SKM-1 (cell line): ENCODE results near the gene ENOSF1.
"Not testable (repeated sequence)": the region's sequence is repeated elsewhere in the genome, so short reads cannot be mapped to it uniquely, and the experiment has no call there.

Experiments used
- DNase-seq: peaks from one replicate; lab custom pipeline; 2025; ENCODE audit not compliant: unreplicated experiment; lab: John Stamatoyannopoulos, UW

ENOSF1 gene, protein sequence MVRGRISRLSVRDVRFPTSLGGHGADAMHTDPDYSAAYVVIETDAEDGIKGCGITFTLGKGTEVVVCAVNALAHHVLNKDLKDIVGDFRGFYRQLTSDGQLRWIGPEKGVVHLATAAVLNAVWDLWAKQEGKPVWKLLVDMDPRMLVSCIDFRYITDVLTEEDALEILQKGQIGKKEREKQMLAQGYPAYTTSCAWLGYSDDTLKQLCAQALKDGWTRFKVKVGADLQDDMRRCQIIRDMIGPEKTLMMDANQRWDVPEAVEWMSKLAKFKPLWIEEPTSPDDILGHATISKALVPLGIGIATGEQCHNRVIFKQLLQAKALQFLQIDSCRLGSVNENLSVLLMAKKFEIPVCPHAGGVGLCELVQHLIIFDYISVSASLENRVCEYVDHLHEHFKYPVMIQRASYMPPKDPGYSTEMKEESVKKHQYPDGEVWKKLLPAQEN

DNA sequence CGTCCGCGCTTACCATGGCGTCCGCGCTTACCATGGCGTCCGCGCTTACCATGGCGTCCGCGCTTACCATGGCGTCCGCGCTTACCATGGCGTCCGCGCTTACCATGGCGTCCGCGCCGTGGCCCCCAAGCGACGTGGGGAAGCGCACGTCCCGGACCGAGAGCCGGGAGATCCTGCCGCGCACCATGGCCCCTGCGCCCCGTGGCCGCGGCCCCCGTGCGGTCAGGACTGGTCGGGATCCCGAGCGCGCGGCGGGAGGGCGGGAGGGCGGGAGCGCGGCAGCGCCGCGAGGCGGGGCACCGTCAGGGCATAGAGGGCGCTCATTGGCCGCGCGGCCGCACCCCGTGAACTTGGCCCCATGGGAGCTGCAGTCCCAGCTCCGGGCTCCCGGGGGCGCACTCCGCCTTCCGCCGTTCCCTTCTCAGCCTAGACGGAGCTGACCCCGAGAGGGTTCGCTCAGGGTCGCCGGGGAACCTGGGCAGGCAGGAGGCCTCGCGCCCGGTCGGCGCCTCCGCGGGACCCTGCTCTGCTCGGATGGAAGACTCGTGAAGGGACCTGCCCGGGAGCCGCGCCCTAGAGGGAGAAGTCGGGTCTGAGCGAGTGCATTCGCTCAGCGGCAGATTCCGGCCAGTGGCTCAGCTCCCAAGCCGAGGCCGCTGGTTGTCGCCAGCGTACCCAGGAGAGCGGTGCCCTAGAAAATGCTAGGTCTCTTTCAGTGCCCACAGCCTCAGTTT, at the start of gene ENOSF1:
Gene ENOSF1, minus strand, starts transcription at position 230 of the 734 bp plus-strand sequence. Its CDS starts 43 bp downstream, at position 187.
- peak; percentile 53 for DNase-seq

DNA sequence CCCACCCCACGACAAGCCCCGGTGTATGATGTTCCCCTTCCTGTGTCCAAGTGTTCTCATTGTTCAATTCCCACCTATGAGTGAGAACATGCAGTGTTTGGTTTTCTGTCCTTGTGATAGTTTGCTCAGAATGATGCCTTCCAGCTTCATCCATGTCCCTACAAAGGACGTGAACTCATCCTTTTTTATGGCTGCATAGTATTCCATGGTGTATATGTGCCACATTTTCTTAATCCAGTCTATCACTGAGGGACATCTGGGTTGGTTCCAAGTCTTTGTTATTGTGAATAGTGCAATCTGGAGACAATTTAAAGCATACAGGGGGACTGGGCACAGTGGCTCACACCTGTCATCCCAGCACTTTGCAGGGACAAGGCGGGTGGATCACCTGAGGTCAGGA, 47.4 kb upstream of the ENOSF1 start:
- DNase-seq, result not testable (repeated sequence)

DNA sequence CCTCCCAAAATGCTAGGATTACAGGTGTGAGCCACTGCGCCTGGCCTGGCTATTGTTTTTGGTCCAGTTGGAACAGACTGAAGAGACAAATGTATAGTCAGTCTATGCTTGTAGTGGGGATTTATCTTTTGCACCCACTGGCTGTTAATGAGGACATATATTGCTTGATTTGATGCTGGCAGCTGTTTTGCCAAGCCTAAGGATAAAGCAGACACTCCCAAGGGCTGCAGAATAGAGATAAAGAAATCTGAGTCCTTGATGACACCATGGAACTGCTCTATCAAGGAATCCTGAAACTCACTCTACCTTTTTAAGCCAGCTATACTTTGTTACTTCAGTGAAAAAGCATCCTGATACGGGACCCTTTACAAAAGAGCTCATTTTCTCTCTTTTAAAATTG, 43.1 kb upstream of the ENOSF1 start:
- DNase-seq, result no peak

DNA sequence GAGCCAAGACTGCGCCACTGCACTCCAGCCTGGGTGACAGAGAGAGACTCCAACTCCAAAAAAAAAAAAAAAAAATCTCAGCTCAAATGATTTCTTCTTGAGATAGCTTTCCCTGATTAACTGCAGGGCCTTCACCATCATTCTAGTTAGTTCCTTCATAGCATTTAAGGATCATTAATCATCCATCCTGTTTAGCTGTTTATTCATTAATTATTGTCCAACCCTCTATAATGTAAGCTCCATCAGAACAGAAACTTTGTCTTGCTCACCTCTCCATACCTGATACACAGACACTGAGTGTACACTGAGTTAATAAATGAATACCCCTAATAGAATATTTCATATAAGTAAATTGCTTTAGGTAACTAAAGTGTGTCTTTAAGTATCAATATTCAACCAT, 42.2 kb upstream of the ENOSF1 start:
- no peak for DNase-seq

DNA sequence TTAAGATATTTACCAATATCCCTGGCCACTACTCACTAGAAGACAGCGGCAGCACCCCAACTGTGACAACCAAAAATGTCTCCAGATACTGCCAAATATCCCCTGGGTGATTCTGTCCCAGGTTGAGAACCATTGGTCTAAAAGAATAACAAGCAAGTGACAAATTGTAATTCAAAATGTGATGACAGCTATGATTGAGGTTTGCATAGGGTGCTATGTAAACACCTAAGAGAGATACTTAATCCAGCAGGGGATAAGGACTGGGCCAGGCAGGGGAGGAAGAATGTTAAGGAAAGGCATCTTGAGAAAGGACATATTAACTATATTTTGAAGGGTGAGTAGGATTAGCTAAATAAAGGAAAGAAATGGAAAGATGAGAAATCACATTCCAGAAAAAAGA, 38.0 kb upstream of the ENOSF1 start:
- DNase-seq, result no peak

DNA sequence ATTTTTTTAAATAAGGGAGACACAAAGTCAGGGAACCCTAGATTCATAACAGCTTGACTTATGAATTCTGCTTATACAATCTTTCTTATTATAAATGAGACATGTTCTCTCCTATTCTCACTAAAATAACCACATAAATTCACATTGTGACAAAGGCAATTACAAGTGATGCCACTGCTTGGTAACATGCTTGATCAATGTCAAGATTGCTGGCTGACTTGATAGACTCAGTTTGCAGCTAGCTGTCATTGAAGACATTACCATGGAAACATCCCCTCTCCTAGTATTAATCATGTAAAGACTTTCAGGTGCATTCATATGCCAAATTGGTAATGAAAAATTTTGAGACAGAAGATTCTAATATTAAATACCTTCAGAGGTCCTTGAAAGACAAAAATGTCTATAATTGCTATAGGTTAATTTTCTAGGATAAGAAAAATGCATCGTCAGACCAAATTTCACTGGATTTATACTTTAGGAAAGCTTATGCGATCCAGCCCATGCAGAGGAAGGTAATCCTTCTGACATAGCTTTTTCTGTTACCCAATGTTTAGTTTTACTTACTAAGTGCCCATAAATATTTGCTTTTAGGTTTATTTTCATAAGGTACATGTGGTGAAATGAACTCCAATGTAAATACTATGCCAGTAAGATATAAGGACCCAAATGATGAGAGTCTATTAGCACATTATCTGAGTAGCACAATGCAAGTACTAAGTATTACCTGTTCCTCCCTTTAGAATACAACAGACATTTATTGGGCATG, 32.6 kb upstream of the ENOSF1 start:
- no peak for DNase-seq

DNA sequence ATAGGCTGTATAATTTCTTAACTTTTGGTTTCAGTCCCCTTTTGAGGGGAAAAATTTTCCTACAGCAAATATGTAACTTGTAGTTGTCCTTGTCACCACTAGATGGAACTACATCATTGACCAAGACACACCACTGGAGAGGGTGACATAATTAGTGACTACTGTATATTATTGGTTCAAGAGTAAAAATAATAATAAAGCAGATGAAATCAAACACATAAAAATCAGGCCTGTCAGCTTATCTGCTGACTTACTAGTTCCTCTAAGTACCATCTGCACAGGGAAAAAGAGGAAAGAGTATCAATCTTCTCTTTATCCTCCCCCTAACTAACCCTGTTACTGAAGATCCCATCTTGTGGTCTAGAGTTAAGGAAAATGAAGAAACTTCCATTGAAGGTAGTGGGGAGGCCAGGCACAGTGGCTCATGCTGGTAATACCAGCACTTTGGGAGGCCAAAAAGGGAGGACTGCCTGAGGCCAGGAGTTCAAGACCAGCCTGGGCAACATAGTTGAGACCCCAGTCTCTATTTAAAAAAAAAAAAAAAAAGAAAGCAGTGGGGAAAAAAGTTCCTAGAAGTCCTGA, 29.6 kb upstream of the ENOSF1 start:
- peak; percentile 39 for DNase-seq

DNA sequence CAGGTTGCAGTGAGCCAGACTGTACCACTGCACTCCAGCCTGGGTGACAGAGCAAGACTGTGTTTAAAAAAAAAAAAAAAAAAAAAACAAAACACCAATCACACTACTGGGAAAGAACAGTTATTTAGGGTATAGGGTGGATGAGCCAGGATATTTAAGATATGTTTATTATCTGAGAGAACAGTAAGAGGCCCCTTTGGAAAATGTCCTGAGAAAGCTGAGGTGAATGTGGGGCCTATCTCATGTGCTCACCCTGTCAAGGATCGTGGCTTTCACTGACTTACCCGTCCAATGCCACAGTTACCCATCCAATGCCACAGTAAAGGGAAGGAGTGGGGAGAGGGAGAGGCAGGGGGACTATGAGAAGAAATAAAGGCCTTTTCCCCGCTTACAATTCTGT, 19.9 kb upstream of the ENOSF1 start:
- DNase-seq, result no peak

DNA sequence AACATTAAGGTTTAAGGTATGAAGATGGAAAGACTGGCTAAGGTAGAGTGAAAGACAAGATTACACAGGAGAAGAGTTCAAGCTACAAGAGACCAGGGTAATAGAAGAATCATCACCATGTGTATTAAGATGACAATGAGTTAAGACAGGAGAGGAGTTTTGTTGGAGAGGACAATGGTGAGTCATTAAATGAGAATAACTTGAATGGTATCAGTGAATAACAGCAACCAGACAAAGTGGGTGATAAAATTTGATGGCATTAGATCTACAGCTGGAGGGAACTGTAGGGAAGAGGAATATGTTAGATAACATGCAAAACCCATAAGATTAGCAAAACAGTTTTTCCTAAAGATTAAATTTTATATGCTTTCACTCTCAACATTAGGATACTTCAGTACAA, 18.8 kb upstream of the ENOSF1 start:
- DNase-seq, result no peak

DNA sequence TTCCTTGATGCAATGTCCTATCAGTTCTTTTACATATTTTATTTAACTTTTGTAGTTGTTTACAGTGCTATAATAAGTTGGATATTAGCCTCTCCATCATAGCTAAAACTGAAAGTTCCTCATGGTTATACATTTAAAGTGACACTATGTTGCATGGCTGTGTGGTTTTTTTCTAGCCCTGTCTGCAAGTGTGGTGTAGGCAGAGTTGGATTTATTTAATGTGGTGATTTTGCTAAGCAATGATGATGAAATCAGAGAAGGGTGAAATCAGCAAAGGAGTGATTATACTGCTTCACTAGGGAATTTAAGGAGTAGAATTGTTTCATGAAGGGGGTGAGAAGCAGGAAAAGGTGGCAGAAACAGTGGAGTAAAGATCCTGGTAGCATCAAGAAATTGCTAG, 18.3 kb upstream of the ENOSF1 start:
- DNase-seq, result no peak

DNA sequence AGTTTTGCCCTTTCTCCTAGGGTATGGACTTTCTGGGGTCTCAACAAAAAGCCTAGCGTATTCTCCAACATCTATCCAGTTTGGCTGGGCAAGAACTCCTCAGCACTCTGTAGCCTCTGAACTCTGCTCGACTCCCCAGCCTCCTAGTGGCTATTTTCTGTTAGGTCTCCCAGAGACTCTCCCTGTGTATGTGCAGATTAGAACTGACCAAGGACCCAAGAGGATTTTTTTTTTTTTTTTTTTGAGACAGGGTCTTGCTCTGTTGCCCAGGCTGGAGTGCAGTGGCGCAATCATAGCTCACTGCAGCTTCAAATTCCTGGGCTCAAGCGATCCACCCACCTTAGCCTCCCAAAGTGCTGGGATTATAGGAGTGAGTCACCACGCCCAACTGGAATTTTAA, 17.7 kb upstream of the ENOSF1 start:
- DNase-seq, result not testable (repeated sequence)

DNA sequence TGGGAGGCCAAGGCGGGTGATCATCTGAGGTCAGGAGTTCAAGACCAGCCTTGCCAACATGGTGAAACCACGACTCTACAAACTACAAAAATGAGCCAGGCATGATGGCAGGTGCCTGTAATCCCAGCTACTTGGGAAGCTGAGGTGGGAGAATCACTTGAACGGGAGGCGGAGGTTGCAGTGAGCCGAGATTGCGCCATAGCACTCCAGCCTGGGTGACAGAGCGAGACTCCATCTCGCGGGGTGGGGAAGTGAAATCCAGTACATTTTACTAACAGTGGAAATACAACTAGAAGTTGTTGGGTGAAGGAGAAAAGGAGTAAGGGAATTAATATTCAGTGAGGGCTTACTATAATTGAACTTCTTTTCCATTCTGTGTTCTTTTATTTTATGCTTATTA, 13.2 kb upstream of the ENOSF1 start:
- no peak for DNase-seq

DNA sequence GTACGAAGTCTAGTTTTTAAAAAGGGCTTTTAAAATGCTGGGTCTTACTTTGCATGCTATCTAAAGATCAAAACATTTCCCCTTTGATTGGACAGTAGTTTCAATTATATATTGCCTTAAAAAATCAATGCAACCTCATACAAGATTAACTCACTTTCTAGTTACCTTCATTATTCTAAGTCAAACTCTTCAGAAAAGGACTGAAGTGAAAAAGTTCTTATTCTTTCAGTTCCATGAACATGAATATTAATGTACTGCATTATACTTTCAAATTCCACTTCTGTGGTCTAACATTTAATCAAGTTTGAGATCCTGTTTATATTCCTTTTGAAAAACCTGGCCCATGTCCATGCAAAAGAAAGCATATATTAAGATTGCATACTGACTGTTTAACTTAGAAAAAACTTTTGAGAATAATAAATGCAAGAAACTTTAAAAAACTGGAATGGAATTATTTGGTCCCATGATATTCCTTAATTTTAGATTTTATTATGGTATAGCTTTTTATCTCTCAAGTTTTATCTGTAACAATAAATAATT, 11.2 kb upstream of the ENOSF1 start:
- DNase-seq, result no peak

DNA sequence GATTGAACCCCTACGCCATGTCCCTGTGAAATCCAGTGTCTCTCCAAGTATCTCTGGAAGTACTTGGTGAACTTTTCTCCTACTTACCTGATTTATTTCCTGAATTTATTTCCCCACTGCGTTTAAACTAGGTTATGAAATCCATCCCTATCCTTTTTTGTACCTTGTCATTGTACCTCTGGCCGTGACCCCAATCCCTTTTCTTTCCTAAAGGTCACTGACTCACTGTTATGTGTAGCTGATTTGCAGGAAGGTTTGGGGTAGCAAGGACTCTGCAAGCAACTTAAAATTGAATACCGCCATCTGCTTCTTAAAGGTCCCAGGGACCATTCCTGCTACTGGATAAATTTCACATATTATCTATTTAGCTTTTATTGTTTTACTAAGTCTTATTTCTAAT, 4.6 kb upstream of the ENOSF1 start:
- no peak for DNase-seq

DNA sequence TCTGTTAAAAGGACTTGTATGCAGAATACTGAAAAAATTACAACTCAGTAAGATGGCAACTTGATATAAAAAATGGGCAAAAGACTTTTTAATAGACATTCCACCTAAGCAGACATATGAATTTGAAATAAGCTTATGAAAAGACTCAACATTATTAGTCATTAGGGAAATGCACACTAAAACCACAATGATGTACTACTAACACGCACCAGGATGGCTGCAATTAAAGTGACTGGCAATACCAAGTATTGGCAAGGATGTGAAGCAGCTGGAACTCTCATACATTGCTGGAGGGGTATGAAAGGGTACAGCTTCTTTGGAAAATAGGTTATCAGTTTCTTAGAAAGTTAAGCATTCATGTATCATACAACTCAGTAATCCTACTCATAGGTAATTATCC, 3.2 kb upstream of the ENOSF1 start:
- DNase-seq, result no peak

DNA sequence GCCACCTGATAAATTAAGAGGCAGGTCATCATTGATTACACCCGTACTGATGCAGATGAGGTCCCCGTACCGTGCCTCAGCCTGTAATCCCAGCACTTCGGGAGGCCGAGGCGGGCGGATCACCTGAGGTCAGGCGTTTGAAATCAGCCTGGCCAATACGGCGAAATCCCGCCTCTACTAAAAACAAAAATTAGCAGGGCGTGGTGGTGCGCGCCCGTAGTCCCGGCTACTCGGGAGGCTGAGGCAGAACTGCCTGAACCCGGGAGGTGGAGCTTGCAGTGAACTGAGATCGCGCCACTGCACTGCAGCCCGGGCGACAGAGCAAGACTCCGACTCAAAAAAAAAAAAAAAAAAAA, 683 bp upstream of the ENOSF1 start:
- no peak for DNase-seq

DNA sequence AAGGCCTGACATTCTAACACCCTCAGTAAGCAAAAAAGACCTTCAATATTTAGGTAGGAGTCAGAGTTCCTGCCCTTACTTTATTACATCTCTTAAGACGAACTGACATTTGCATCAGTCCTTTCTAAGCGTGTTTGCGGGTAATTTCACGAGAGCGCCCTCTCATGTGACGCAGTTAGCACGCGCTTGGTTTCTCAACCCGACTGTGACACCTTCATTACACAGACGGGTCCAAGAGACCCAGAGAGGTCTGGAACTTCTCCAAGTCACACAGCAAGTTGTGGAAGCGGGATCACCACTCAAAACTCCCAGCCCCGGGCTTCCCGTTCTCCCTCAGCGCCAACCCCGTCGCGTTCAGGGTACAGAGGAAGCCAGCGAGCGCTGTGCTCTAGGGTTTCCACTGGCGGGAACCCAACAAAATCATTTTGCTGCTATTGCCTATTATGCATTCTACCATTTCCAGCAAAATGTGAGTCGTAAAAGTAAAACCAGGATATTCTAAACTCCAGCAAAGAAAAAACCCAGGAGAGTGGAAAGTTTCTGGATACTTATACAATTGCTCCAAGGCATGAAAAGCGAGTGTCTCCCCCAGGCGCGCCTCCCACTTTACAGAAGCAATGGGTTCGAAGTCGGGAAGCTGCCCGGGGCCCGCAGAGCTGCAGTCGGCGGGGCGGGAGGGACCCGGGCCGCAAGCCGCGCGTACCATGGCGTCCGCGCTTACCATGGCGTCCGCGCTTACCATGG, 601 bp downstream of the ENOSF1 start:
- peak; percentile 29 for DNase-seq

DNA sequence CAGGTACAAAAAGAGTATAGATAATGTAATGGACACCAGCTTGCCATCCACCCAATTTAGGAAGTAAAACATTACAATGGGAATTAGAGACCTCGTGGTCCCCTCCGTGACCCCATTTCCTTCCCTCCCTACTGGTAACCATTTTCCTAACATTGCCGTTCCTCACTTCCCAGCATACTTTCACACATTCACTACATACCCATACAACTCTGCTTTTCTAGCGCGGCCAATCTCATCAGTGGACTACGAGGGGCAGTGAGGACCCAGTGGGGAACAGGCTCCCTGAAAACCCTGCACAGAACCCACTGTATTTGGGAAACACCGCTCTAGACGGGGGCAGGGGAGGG, 1.1 kb downstream of the ENOSF1 start:
- no peak for DNase-seq

DNA sequence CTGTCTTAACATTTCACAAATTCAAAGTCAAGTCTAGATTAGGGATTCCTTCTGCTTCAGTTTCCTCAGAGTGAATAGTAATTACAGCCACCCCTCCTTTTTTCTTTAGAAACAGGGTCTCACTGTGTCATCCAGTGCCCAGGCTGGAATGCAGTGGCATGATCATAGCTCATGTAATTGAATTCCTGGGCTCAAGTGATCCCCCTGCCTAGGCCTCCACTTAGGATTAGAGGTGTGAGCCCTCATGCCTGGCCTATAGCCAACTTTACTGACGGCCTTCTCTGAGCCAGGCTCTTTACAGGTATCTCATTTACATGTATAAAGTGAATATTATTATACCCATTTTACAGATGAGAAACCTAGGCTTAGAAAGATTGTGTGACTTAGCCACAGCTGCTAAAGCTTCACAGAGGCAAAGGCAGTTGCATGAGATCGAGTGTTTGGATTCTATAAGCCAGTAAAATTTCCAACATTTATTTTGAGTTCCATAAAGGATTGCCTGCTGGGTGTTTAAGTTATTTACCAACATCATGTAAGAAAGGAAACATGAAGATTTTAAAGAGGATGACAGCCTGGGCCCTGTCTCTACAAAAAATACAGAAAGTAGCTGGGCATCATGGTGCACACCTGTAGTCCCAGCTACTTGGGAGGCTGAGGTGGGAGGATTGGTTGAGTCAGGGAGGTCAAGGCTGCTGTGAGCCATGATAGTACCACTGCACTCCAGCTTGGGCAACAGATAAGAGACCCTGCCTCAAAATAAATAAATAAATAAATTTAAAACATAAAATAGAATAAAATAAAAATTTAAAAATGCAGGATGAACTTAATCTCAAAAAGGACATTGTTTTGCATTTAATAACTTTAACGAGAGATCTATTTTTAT, 1.8 kb downstream of the ENOSF1 start:
- no peak for DNase-seq

DNA sequence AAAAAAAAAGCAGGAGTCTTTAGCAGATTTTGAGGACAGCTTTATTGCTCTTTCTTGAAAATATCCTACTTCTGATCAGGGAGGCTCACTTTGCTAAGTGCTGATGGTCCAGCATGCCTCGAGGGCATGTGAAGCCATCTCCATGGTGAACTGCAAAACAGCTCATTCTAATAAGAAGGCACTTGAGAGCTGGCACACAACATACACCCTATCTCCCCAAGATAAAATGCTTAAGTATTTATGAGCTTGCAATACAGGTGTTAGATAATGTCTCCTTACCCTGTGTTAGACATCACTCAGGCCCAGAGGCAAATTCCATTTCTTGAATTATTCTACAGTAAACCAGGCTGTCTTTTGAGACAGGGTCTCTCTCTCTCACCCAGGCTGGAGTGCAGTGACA, 2.7 kb downstream of the ENOSF1 start:
- no peak for DNase-seq
